Small intestine (tissue), 7 donors: ENCODE results near the gene PRKCD. TPM values are rescaled to one million over a fixed set of nuclear protein-coding genes. Genes with fewer than 3 reads are reported as not detected.
A peak's percentile ranks its signal among the peaks of the same experiment; 100 is the strongest.

Experiments used
- DNase-seq, 2 donors: peaks; one replicate each; pipeline versions ENCODE4 v3.0.0 to v3.0.0-alpha.2; 2013
- FAIRE-seq: peaks from 2 replicates; lab custom pipeline; 2012; peaks lifted over from hg19 to GRCh38; lab: Jason Lieb, UNC
- H3K27ac ChIP-seq, 3 donors: one replicate each; pipeline ENCODE4 v1.5.1; 2013; ENCODE audit warnings: low read length in 2 of 3, mild to moderate bottlenecking in 2 of 3, control low read depth in 1 of 3, inconsistent platforms in 1 of 3, low read depth in 1 of 3, moderate library complexity in 1 of 3
- H3K27me3 ChIP-seq, 3 donors: one replicate each; pipeline ENCODE4 v1.6.1; 2013; ENCODE audit warnings: low read length in 3 of 3, inconsistent platforms in 1 of 3; ENCODE audit not compliant: control insufficient read depth in 3 of 3, insufficient read depth in 3 of 3
- H3K36me3 ChIP-seq, 3 donors: one replicate each; pipeline ENCODE4 v1.6.1; 2013; ENCODE audit warnings: low read length in 3 of 3, inconsistent platforms in 1 of 3, low read depth in 1 of 3, mild to moderate bottlenecking in 1 of 3, moderate library complexity in 1 of 3; ENCODE audit not compliant: control insufficient read depth in 3 of 3, insufficient read depth in 2 of 3
- H3K4me1 ChIP-seq, 3 donors: one replicate each; pipeline ENCODE4 v1.6.1; 2013; ENCODE audit warnings: low read length in 2 of 3, inconsistent platforms in 1 of 3, low read depth in 1 of 3, mild to moderate bottlenecking in 1 of 3, moderate library complexity in 1 of 3; ENCODE audit not compliant: control insufficient read depth in 3 of 3, insufficient read depth in 2 of 3
- H3K4me3 ChIP-seq, 3 donors: one replicate each; pipeline ENCODE4 v1.5.1; 2013; ENCODE audit warnings: low read length in 3 of 3, control low read depth in 1 of 3, inconsistent platforms in 1 of 3, low read depth in 1 of 3, mild to moderate bottlenecking in 1 of 3, moderate library complexity in 1 of 3
- H3K9me3 ChIP-seq, 2 donors: one replicate each; pipeline ENCODE4 v1.6.1; 2013; ENCODE audit warnings: low read depth in 1 of 2, low read length in 1 of 2; ENCODE audit not compliant: control insufficient read depth in 2 of 2, insufficient read depth in 1 of 2
- WGBS, 3 donors: extraction: QIAGEN DNeasy Blood & Tissue Kit; methylation state at CpG; one replicate each; pipeline ENCODE4 v1.1.7; 2013; 5-methylcytosine and 5-hydroxymethylcytosine counted together
- polyA plus RNA-seq, 4 donors: library from polyadenylated mRNA; stranded (reverse) in 3 of 4; unstranded in 1 of 4; fragments of 200-250 nt in 3 of 4; fragments of 120-200 nt in 1 of 4; gene quantifications; one replicate each; pipeline versions ENCODE4 v1.2.1 to v1.2.3, GENCODE V29; 2013
- donor health status: healthy with polysubstance abuse.
- donor health status: control.
- donor health status: control.
- donor health status: Bipolar disorder and iron deficiency.
- donor health status: healthy.

PRKCD gene
- polyA plus RNA-seq, 4 donors, result 28.9 to 150 (median 67.2) TPM

DNA sequence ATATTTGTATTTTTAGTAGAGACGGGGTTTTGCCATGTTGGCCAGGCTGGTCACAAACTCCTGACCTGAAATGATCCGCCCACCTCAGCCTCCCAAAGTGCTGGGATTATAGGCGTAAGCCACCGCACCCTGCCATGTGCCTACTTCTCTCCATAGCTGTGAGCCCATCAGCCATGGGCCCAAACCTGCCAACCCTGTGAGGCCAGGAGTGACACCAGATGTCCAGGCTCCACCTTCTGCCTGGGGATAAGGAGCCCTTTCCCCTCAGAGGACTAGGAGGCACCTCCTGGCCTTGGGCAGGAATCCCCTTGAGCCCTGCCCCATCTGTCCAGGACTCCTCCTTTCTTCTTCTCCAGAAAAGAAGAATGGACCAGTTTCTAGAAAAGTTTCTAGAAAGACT lies 16.6 kb upstream of the PRKCD start:
- no peaks in the 10 kb centered on the region for H3K36me3 ChIP-seq
- no peak overlapping the region for H3K27ac ChIP-seq
- H3K4me3 ChIP-seq, result no peak overlapping the region
- H3K27me3 ChIP-seq, result no peaks in the 10 kb centered on the region
- 82 to 90% (median 88%) methylated on average over 4 of the region's 4 CpGs for WGBS, 3 donors
- no peaks in the 10 kb centered on the region for H3K9me3 ChIP-seq
- DNase-seq (no peak), FAIRE-seq (no peak)
- H3K4me1 ChIP-seq, result peaks cover 0 to 30% (median 9%) of the 10 kb centered on the region in 3 donors

GRCh38 chr3:53144862-53145712 lies 15.9 kb upstream of the PRKCD start:
- H3K27ac ChIP-seq, result peak overlapping the region; percentile 39 to 77 (median 77)
- 36 to 60% (median 47%) methylated on average over 11 of the region's 11 CpGs for WGBS, 3 donors
- DNase-seq (peak; percentile 62 to 83), FAIRE-seq (no peak)
- H3K9me3 ChIP-seq, result no peaks in the 10 kb centered on the region
- H3K4me1 ChIP-seq, result peaks cover 4 to 35% (median 12%) of the 10 kb centered on the region in 3 donors
- no peak overlapping the region for H3K4me3 ChIP-seq
- H3K27me3 ChIP-seq, result no peaks in the 10 kb centered on the region
- H3K36me3 ChIP-seq, result no peaks in the 10 kb centered on the region

DNA sequence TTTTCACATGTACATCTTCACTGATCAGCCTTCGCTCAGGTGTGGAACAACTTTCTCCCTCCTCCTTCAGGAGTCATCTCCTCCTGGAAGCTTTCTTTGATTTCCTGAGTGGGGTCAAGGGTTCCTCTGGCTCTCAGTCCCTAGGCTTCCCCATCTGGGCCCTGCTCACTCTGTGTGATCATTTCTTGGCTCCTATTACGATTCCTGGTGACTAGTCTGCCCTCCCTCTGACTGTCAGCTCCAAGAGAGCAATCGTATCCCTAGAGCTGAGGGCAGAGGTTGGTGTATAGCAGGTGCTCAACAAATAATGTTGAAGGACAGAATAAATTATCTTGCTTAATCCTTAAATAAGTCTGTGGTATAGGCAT lies 15.3 kb upstream of the PRKCD start:
- Histone ChIP-seq H3K27ac (peak overlapping the region; percentile 39 to 77 (median 77)), H3K9me3 (no peaks in the 10 kb centered on the region), H3K27me3 (no peaks in the 10 kb centered on the region), H3K4me1 (peaks cover 4 to 36% (median 17%) of the 10 kb centered on the region in 3 donors), H3K36me3 (no peaks in the 10 kb centered on the region), H3K4me3 (no peak overlapping the region)
- FAIRE-seq (no peak), DNase-seq (peak in 1 of 2 donors; percentile 80)
- 12 to 49% (median 24%) methylated on average over 3 of the region's 3 CpGs for WGBS, 3 donors

DNA sequence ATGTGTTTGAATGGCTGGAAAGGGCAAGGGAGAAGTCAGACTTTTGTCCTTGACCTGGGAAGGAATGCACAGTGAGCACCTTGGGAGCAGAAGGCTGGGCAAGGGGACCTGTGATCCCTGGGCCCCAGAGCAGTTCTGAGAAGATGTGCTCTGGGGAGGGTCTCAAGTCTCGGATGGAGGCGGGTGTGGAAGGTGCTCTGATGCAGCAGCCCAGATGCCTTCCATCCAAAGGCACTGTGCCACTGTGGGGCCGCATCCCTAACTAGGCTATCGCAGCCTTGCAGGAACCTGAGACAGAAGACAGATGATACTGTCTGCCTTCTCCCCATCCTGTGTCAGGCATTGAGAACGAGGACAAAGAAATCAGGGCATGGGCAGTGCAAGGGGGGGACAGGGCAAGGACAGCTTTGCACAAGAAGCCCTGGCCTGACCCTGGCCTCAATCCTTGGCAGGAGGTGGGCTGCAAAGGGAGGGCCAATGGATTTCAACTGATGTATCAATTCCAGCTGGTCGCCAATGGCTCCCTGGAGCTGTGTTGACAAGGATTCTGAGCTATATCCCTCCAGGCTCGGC lies 14.6 kb upstream of the PRKCD start:
- FAIRE-seq (no peak), DNase-seq (no peak)
- Histone ChIP-seq H3K36me3 (no peaks in the 10 kb centered on the region), H3K4me1 (peaks cover 4 to 40% (median 17%) of the 10 kb centered on the region in 3 donors), H3K27ac (peak overlapping the region; percentile 2 to 77 (median 46)), H3K27me3 (no peaks in the 10 kb centered on the region), H3K9me3 (no peaks in the 10 kb centered on the region), H3K4me3 (no peak overlapping the region)
- 83 to 92% (median 83%) methylated on average over 7 of the region's 7 CpGs for WGBS, 3 donors

DNA sequence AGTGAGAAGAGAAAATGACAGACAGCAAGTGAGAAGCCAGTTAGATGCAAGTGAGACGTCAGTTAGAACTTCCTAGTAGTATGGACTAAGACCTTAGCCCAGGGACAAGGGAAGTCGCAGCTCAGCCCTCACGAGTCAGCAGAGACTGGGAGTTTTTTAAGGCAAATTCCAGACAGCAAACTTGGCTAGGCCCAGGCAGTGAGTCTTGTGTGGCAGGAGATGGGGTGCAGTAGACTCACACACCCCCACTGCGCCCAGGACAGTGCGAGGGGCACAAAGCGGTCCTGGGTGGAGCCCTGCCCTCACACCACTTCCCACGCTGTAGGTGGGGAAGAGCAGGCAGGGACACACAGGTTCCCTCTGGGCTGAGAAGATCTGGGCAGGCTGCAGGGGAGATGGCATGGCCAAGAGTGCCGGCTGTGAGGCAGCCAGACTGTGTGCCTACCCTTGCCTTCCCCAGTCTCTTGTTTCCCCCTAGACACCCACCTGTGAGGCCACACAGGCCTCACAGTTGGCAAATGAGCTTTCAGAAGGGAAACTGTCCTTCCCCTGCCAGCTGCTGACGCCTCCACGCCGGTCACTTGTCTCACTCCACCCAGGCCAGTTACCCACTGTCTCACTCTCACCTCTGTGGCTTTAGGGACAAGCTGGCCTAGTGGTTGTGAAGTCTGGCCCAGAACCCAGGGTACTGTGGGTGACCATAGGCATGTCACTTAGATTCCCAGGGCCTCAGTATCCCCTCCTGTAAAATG lies 13.7 kb upstream of the PRKCD start:
- Histone ChIP-seq H3K9me3 (no peaks in the 10 kb centered on the region), H3K36me3 (no peaks in the 10 kb centered on the region), H3K4me1 (peaks cover 4 to 43% (median 17%) of the 10 kb centered on the region in 3 donors), H3K27ac (peak overlapping the region in 2 of 3 donors; percentile 19 to 53), H3K4me3 (no peak overlapping the region), H3K27me3 (no peaks in the 10 kb centered on the region)
- no peak for DNase-seq
- no peak for FAIRE-seq
- 65 to 78% (median 73%) methylated on average over 11 of the region's 11 CpGs for WGBS, 3 donors

GRCh38 chr3:53147903-53148400 lies 13.1 kb upstream of the PRKCD start:
- 45 to 82% (median 50%) methylated on average over 2 of the region's 2 CpGs for WGBS, 3 donors
- H3K36me3 ChIP-seq, result no peaks in the 10 kb centered on the region
- FAIRE-seq (no peak), DNase-seq (no peak)
- no peaks in the 10 kb centered on the region for H3K9me3 ChIP-seq
- no peak overlapping the region for H3K4me3 ChIP-seq
- H3K27ac ChIP-seq, result no peak overlapping the region
- H3K27me3 ChIP-seq, result no peaks in the 10 kb centered on the region
- peaks cover 4 to 47% (median 17%) of the 10 kb centered on the region in 3 donors for H3K4me1 ChIP-seq

GRCh38 chr3:53149006-53149690 lies 11.9 kb upstream of the PRKCD start:
- H3K9me3 ChIP-seq, result no peaks in the 10 kb centered on the region
- H3K4me3 ChIP-seq, result no peak overlapping the region
- no peak for FAIRE-seq
- H3K27ac ChIP-seq, result no peak overlapping the region
- no peaks in the 10 kb centered on the region for H3K36me3 ChIP-seq
- no peaks in the 10 kb centered on the region for H3K27me3 ChIP-seq
- WGBS, 3 donors, result 88 to 93% (median 91%) methylated on average over 13 of the region's 13 CpGs
- peaks cover 4 to 56% (median 20%) of the 10 kb centered on the region in 3 donors for H3K4me1 ChIP-seq
- DNase-seq, result no peak
